ENCODE measurements around the gene RGS1.

Gene RGS1

DNA sequence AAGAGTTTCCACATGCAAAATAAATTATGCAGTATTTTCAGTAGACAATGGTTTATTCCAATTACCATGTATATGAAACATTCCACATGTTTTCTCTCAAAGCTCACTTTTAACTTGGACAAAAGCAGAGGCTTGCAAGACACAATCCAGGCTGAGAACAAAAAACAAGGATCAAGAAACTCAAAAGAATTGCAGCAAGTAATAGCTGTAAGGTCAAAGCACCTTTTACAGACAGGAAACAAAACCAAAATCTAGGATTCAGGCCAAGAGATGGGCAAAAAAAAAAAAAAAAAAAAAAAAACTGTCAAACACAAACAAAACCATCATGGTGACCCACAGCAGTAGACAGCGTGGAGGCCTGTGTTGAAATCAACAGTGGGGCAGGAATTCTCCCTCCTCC lies 9.3 kb downstream of the RGS1 start:
- no peak for DNase-seq

DNA sequence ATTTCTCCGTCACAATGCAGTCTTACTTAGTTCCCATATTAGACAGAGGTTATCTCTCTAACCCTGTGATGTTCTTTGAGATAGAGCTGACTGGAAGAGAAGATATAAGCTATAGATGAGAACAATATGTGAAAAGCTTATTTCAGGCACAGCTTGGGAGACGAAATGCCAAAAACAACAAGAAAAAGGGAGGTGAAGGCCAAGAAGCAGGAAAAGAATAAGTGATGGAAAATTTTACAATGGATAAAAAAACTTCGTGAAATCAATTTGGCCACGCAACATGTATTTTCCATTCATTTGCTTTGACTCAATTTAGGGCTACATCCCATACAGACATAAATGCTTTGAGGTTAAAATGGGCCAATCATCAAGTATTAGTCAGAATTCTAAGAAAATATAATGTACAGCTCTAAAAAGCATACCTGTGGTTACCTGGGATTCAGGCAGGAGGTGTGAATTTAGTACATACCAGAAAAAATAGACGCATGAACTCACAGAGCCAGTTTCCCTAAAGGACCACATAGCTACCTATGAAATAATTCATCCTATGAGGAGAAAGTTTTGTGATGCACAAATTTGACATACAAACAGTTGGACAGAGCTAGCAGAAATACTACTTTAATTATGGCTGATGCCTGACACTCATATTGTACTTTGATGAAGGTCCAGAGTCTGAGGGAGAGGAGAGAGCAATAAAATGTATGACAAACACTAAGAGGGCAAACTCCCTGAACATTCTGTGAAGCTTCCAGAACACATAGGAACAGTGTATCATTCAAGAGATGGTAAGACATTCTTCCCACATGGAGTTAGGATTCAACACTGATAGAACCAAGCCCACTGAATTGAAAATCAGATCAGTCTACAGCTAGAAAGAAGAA lies 12.1 kb downstream of the RGS1 start:
- no peak for DNase-seq

DNA sequence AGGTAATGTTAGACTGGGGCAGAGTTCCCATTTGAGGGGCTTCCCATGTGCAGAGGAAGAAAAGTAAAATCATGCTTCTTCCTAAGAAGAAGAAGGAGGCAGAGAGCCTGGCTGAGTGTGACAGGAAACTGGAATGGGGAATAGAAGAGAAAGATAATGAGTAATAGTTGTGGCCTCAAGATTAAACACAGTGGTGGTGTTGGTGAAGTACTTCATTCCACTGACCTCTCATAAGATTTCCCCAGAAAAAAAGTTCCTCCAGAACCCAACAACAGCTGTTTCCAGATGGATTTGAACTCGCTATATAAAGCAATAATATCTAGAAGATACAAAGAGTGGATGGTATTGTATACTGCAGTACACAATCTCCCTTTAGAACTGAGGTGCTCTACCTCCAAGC lies 13.0 kb downstream of the RGS1 start:
- DNase-seq, result no peak

DNA sequence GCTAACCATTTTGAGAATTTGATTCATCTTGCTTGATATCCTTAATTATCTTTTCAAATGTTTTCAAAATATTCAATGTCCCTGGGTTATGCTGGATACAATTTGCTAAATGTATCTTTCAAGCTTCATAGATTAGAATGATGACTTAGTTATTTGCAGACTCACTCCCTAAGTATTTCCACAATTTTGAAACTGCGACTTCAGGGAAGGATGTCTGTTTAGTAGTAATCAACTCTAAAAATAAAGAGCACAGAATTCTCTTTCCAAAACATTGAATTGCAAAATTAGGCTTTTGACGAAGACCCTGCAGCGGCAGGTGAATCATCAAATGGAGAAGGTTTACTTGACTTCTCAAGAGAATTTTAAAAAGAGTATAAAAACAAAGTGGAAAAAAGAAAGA lies 14.2 kb downstream of the RGS1 start:
- no peak for DNase-seq

DNA sequence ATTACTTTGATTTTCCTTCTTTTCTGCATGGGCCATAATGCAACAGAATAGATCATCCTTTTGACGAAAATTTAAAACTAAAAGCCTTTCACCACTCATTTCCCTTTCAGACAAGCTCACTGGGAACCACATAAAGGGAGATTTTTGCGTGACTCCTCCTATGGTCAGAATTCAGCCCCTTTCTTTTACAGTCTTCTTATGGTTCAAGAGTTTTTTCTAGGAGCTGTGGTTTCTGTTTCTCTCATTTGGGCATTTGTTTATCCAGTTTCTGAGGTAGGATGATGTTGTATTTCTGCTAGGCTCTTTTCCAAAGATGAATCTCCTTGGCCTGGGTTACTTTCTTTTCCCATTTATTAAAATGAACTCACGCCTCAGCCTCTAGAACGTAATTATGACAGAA lies 16.9 kb downstream of the RGS1 start:
- no peak for DNase-seq

DNA sequence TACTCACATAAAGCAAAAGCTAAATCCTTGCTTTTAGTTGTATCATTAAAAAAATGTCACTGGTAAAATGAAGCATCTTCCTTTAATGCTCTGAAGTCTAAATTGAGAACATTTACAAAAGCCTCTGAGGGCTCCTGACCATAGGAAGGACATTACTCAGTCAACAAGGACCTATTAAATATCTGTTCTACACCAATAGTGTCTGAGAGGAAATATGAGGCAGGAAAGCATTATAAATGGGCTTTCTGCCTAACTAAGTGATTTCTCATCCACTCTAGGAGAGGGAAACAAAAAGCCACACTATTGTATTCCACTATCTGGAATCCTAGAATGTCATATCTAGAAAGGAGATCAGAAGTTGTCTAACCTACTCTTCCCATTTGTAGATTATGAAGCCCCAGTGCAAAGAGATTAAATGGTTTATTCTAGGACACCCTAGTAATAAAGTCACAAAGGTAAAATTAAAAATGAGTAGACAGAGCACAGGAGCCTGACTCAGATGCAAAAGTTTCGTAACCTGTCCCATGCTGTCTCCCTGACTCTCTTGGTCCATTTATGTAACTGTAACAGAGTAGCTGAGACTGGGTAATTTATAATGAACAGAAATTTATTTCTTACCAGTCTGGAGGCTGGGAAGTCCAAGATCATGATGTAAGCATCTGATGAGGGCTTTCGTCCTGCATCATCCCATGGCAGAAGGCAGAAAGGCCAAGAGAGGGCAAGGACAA lies 17.6 kb downstream of the RGS1 start:
- DNase-seq, result no peak

DNA sequence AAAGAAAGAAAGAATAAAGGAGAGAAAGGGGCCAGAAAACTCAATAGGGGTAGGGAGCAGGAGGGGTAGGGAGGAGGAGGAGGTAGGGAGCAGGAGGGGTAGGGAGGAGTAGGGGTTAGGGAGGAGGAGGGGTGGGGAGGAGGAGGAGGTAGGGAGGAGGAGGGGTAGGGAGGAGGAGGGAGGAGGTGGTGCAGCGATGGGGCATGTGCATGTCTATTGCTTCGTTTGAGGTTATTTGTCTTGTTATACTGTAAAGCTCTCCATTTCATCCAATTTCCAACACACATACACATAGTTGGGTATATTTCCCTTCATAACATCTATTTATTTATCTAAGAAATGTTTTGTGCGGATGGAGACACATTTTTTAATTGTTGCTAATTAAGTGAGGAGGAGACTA lies 19.7 kb downstream of the RGS1 start:
- DNase-seq, result no peak

DNA sequence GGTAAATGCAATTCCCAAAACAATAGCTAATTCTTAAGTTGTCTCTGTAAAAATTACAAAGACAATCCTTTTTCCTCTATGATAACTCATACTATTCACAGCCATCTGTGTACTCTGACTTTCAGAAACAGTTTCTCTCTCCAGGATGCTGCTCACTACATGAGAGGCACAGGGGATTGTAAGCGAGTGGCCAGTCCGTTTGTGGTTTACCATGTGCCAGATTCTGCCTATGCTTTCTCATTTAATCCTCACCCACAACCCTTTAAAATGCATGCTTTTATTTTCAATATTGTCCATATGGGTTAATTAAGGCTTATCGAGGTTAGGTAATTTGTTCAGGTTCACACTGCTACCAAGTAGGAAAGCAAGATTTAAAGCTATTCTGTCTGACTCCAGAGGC lies 23.0 kb downstream of the RGS1 start:
- no peak for DNase-seq

DNA sequence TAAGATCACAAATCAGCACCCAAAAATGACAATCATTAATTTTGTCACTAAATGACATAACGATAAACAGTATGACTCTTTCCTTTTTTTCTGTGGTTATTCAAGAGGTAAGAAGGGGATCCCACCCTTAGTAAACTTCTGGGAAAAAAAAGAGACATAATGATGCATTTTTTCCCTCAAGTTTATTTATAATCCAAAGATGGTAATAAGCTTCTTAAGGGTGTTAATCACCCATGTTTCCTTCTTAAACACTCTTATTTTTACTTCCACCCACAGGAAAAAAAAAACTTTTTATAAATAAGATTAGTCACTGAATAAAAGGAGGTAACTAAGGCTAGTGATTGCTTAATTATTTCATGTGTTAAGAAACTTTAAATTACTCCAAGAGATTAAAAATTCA lies 24.7 kb downstream of the RGS1 start:
- DNase-seq, result no peak

DNA sequence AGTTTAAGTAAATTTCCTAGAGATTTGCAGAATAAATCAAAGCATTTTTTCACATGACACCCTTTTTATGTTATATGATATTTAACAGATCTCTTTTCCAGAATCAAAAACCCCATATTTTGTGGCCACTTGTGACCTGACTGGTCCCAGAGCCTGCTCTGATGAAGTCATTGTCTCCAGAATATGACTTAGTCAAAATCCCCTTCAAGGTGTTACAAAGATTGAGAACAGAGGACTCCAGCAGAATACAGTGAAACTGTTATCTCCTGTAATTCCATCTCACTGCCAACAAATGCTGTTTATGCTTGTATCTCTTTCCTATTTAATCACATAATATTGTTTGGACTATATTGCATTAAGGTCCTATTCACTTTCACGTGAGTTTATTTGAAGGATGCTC lies 25.6 kb downstream of the RGS1 start:
- DNase-seq, result no peak

DNA sequence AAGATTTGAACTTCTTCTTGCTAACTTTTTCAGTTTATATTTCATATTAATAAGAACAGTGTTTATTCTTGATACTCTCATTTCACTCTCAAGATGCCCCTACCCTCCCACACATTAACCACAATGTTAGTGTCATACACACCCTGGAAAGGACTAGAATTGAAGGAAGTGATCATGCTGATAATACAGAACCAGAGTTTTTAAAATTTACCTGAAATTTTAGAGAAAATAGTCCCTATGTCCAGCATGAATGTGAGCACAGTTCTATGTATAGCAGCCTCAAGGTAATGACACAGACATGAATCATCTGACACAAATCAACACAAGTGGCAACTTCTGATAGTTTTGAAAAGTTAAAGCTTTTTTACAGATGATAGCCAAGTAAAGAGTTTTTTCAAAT lies 26.0 kb downstream of the RGS1 start:
- no peak for DNase-seq

DNA sequence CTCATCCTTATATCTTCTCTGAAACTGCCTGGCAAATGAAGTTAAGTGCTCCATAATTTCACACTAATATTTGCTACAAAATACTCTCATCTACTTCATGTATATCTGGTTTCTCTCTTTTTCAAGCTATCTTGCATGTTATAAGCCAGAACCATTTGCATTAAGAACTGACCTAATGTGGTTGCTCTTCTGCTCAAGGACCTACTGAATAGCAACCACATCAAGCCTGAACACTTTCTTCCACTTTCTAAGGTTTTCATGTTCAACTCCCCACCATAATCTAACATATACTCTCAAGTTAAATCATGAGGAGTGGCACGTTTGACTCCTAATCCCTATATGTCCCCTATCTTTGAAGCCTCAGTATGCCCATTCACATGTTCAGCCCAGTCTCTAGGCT lies 27.2 kb downstream of the RGS1 start:
- DNase-seq, result no peak

DNA sequence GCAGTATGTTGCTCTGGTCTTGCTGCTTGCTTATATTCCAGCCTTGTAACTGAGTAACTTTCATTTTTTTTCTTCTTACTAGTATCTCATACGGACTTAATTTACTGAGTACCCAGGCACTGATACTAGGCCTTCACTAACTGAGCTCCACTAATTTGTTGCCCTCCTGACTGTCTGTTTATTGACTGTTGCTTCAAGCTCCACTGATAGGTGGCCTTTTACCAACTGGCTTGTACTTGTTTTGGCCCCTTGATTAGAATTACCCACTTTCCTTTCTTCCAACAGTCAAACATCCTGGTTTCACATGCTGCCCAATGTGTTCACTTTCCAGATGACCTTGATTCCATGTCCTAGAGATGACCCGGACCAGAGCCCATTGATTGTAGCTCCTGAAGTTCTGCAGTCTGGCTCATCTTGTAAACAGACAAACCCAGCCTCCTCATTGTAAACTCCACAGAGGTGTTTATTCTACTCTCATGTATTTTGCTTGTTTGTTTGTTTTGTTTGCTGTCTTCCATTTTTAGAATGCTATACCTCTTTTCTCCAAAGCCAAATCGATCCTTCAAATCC lies 27.7 kb downstream of the RGS1 start:
- DNase-seq, result no peak

DNA sequence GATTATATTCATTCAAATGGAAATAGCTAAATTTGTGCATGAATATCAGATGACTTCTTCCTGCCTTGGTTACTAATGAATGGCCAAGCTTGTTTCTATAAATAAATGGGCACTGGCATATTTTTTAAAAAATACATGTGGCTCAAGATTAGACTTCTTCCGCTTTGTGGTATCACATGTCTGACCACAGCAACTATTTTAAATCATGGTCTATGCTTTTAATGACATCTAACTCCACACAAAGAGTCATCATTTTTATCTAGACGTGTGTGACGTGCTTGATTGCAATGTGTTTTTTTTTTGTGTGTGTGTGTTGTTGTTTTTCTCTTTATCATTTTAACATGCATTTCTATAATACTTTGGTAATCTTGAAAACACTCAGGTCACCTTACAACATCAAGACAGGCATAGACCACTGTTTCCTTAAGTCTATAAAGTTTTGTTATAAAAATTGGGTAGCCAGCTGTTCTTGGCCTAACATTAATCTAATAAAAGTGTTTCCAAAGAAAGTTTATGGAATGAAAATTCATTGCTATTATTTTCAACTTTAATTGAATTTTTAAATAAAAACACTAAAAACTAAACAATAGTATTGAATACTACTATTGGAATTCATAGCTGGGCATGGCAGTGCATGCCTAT lies 29.5 kb downstream of the RGS1 start:
- DNase-seq, result no peak

DNA sequence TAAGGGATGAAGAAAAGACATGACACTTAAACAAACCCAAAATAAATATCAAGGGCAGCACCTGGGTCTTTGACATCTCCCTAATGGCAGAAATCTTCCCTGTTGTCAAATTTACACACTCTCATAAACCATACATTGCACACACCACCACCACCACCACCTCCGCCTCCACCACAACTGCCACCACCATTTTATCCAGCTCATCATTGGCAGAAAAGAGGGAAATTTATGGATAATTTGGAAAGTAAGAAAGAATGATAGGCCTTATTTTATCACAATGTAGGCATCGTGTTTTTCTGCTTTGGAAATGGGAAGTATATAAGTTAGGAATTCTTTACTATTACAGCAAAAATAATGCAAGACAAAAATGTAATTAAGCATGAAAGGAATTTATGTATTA lies 33.1 kb downstream of the RGS1 start:
- no peak for DNase-seq

DNA sequence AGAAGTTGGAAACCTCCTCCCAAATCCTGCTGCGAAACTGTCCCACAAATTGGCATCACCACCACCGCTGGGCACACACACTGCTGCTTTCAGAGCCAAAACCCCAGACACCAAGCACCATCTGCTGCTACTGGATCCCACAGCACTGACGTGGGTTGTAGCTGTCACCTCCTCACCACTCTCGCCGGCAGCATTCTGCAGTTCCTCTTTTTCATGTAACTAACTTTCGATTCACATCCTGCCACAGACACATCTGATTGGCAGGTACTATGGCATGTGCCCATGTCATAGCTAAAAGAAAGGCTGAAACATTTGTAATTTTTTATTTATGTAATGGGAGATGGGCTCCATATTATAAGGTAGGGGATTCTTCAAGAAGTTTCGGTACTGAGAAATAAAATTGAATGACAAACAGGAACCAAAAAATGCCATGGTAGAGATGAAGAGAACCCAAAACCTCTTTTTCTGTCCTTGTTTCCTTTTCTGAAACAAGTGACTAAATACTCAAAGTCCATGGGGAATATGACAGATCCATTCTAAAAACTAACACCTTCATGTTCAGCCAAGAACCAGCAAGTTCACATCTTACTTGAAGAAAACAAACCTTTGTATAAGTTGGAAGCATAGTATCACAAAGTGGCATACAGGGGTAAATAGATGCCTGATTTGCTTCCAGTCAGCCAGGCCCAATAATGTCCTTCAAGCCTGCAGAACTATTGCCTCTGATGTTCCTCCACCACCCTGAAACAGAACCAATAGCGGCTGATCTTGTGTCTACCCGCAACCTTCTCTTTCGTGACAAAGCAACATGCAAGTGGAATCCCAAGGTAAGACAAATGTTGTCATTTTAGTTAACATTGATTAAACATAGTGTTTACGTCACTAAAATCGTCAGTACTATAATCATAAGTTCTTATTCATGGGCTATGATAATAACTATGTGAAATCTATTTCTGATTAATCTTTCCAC lies 33.8 kb downstream of the RGS1 start:
- no peak for DNase-seq

DNA sequence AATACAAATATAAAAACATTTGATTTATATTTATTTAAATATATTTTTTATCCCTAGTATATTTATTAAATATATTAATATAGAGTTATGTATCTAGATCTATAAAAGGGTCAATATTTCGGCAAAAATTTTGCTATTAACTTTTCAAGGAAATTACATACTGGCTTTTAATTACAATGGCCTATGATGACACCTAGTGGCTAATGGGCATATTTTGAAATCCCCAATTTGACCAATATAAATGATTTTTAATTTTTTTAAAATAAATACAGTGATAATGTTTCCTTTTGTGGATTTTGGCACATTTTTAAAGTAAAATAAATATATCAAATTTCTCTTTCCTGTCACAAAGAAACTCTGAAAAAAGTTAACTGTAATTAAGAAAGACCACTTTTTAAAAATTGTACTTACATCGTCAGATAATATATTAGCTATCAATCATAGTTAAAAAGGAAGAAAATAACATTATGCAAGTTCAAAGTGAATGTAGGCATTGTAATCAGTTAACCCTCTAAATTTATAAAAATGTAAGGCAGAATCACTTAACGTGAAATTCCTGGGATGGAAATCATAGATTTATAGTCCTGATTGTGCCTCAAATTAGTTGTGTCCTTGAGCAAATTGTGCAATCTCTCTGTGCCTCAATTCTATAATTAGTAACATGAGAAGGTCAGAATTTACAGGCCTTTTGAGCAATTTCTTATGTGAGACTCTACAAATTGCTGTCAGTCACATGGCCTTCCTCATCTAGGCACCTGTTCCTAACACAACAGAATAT lies 34.7 kb downstream of the RGS1 start:
- DNase-seq, result peak; percentile 31

DNA sequence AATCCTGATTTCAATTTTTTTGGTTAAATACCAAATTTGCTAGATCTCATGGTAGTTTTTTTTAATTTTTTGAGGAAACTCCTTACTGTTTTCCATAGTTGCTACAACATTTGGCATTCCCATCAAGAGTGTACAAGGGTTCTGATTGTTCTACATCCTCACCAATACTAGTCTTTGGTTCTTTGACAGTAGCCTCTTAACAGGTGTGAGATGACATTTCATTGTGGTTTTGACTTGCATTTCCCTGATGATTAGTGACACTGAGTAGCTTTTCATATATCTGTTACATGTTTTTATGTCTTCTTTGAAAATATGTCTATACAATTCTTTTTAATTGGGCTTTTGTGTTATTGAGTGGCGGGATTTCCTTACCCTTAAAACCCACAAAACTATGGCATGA lies 39.5 kb downstream of the RGS1 start:
- DNase-seq, result no peak

DNA sequence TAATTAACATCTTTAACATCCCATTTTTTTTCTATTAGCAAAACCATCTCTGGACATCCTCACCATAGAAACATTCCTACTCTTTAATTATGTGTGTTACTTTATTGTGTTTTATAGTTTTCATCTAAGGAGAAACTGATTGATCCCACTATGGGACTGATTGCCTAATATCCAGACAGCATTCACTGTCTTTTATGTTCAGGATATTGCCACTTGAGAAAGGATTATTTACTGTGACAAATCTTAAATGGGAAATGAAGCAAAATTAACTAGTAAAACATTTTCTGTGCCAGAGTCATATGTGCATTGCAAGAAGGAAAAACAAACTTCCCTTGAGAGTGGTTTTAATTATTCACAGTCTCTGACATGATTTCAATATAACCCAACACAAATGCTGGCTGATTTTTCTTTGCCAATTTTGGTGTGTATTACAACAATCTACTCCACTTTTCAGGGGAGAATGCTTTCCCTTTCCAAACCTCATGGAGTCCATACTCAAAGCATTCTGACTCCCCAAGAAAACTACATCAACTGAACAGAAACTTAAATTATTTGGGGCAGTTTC lies 44.6 kb downstream of the RGS1 start:
- no peak for DNase-seq

DNA sequence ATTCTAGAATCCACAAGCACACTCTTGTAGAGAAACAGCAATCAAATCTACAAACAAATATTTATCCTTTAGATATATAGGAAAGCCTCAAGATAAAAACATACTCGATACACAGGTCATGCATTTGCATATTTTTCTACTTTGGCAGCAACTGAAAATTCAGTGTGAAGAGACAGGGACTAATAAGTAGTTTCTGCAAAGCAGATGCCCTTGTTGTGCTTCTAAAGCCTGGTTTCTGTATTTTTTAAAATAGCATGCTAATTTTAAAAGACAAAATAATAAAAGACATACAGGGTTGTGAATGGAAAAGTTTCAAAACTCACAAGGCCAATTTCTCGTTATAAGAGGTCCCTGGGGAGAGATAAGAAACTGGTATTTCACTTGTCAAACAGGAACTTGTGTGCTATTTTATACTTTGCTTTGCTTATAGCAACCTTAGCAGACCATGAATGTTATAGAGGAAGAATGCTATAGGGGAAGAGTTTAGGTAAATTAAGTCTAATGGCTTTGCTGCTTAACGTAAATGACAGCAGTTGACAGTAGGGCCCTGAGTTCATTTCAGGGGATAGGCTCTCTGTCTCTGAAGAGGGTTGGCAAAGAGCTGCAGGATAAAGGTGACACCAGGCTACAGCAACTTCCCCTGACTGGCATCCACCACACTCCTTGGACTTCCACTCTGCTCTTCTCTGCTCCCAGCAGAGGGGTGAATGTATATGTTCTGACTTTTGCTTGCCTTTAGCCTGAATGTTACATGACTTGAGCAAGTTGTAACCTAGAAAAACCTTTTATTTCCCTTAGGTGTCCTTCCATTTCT lies 51.0 kb downstream of the RGS1 start:
- DNase-seq, result no peak
